ENCODE results near the gene SRP54.

SRP54 gene

DNA sequence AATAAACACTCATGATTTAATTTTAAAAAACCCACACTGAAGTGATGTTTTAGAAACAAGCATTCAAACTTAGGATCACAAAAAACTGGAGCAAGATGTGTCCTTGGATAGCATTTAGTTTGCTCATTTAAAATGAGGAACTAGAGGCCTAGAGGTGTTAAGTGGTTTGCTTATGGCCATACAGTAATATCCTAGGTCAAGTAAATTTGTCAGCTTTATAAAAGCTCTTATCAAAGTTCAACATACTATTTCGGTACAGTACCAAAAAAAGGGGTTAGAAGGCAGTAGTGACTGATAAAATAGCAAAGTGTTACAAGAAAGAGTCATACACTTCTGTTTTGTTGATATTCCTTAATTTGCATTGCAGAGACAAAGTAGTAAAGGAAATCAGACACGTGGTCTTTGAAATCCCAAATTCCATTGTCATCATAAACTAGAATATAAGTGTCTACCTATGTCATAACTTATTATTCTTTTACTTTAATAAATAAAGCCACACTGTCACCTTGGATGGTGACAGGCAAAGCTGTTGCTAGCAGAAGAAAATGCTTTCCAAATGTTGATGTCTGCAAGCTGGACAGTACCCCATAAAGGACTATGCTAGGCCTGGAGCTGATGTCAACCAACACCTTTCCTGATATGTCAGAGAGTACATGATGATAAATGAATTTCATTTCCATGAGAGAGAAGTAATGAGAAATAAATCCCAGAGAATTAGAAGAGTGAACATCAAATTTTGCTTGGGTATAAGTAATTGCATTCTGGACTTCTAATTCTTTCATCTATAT lies 17.6 kb upstream of the SRP54 start:
- Histone ChIP-seq H3K27me3 (ENCODE audit: control insufficient read depth, insufficient read depth, low read length) (no peaks in the 10 kb centered on the region), H3K9ac (ENCODE audit: low read depth, low read length) (no peak overlapping the region), H3K4me3 (ENCODE audit: low read length) (no peak overlapping the region), H3K4me2 (ENCODE audit: low read length) (no peak overlapping the region), H3K9me3 (replicated peaks; ENCODE audit: low read length) (no peaks in the 10 kb centered on the region), H3K4me1 (ENCODE audit: control insufficient read depth, insufficient read depth, low read length) (no peaks in the 10 kb centered on the region), H3K36me3 (ENCODE audit: insufficient read depth, low read length) (peaks cover 2% of the 10 kb centered on the region)

DNA sequence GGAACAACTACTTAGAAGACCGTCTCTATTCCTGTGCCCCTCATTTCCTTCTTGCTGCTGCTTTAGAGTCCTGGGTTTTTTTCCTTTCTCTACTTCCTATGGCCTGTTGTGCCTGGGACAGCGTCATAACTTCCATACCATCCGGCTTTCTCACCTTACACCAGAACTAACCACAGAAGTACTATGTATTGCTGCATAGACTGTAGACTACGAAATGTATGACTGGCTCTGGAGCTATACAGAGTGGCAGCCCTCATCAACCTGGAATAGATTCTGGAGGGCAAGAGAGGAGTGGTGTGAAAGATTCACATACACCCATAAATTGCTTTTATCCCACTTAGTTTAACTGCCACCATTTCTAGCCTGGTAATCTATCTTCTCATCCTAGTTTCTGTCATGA lies 16.9 kb upstream of the SRP54 start:
- no peaks in the 10 kb centered on the region for H3K27me3 ChIP-seq (ENCODE audit: control insufficient read depth, insufficient read depth, low read length)
- no peak overlapping the region for H3K4me2 ChIP-seq (ENCODE audit: low read length)

DNA sequence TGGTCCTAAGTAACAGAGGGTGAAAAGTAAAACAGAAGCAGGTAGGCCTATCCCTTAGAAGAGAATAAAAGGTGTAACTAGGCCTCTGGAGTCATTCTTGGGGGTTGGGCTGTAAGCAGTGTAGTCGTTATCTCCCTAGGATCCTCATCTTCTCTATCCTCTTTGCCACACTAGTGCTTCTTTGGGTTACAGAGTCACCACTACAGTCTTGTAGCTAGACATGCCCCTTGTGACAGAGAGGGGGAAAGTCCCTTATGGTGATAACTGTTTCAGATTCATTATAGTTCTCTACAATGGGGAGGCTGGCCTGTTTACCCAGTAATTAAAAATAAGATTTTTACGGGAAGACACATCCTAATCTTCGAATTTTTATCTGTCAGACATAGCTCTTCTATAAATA lies 16.4 kb upstream of the SRP54 start:
- no peaks in the 10 kb centered on the region for H3K27me3 ChIP-seq (ENCODE audit: control insufficient read depth, insufficient read depth, low read length)
- no peak overlapping the region for H3K9ac ChIP-seq (ENCODE audit: low read depth, low read length)
- H3K4me2 ChIP-seq (ENCODE audit: low read length), result no peak overlapping the region
- no peaks in the 10 kb centered on the region for H3K9me3 ChIP-seq (replicated peaks; ENCODE audit: low read length)
- H3K4me3 ChIP-seq (ENCODE audit: low read length), result no peak overlapping the region
- H3K36me3 ChIP-seq (ENCODE audit: insufficient read depth, low read length), result peaks cover 2% of the 10 kb centered on the region
- peaks cover 4% of the 10 kb centered on the region for H3K4me1 ChIP-seq (ENCODE audit: control insufficient read depth, insufficient read depth, low read length)

More for the DNA sequence above, 16.9 kb upstream of the SRP54 start:
- Histone ChIP-seq H3K9me3 (replicated peaks; ENCODE audit: low read length) (no peaks in the 10 kb centered on the region), H3K36me3 (ENCODE audit: insufficient read depth, low read length) (peaks cover 2% of the 10 kb centered on the region), H3K4me3 (ENCODE audit: low read length) (no peak overlapping the region), H3K9ac (ENCODE audit: low read depth, low read length) (no peak overlapping the region), H3K4me1 (ENCODE audit: control insufficient read depth, insufficient read depth, low read length) (no peaks in the 10 kb centered on the region)

DNA sequence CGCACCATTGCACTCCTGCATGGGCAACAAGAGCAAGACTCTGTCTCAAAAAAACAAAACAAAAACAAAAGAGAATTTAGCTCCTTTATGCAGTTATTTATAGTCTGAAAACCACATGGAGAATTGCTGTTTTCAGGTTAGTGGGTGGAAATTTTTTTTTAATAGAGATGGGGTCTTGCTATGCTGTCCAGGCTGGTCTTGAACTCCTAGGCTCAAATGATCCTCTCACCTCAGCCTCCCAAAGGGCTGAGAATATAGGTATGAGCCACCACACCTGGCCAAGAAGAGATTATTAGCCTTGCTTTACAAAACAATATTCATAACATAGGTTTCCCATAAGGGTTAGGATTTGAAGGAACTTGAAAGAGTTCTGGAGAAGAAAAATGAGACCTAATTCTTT lies 12.1 kb upstream of the SRP54 start:
- no peak overlapping the region for H3K4me3 ChIP-seq (ENCODE audit: low read length)
- H3K27me3 ChIP-seq (ENCODE audit: control insufficient read depth, insufficient read depth, low read length), result no peaks in the 10 kb centered on the region
- H3K4me1 ChIP-seq (ENCODE audit: control insufficient read depth, insufficient read depth, low read length), result peaks cover 12% of the 10 kb centered on the region
- no peaks in the 10 kb centered on the region for H3K9me3 ChIP-seq (replicated peaks; ENCODE audit: low read length)
- H3K4me2 ChIP-seq (ENCODE audit: low read length), result no peak overlapping the region
- no peaks in the 10 kb centered on the region for H3K36me3 ChIP-seq (ENCODE audit: insufficient read depth, low read length)
- no peak overlapping the region for H3K9ac ChIP-seq (ENCODE audit: low read depth, low read length)

GRCh38 chr14:34971381-34971780 lies 11.4 kb upstream of the SRP54 start:
- Histone ChIP-seq H3K4me2 (ENCODE audit: low read length) (peak overlapping the region; percentile 26), H3K27me3 (ENCODE audit: control insufficient read depth, insufficient read depth, low read length) (no peaks in the 10 kb centered on the region), H3K9me3 (replicated peaks; ENCODE audit: low read length) (no peaks in the 10 kb centered on the region), H3K4me1 (ENCODE audit: control insufficient read depth, insufficient read depth, low read length) (peaks cover 12% of the 10 kb centered on the region), H3K36me3 (ENCODE audit: insufficient read depth, low read length) (no peaks in the 10 kb centered on the region), H3K4me3 (ENCODE audit: low read length) (no peak overlapping the region), H3K9ac (ENCODE audit: low read depth, low read length) (no peak overlapping the region)

- Histone ChIP-seq H3K4me3 (ENCODE audit: low read length) (no peak overlapping the region), H3K27me3 (ENCODE audit: control insufficient read depth, insufficient read depth, low read length) (no peaks in the 10 kb centered on the region), H3K9me3 (replicated peaks; ENCODE audit: low read length) (no peaks in the 10 kb centered on the region), H3K4me1 (ENCODE audit: control insufficient read depth, insufficient read depth, low read length) (peaks cover 12% of the 10 kb centered on the region), H3K9ac (ENCODE audit: low read depth, low read length) (no peak overlapping the region), H3K4me2 (ENCODE audit: low read length) (peak overlapping the region; percentile 26), H3K36me3 (ENCODE audit: insufficient read depth, low read length) (no peaks in the 10 kb centered on the region)
Observed at GRCh38 chr14:34971801-34972200, 11.0 kb upstream of the SRP54 start.

DNA sequence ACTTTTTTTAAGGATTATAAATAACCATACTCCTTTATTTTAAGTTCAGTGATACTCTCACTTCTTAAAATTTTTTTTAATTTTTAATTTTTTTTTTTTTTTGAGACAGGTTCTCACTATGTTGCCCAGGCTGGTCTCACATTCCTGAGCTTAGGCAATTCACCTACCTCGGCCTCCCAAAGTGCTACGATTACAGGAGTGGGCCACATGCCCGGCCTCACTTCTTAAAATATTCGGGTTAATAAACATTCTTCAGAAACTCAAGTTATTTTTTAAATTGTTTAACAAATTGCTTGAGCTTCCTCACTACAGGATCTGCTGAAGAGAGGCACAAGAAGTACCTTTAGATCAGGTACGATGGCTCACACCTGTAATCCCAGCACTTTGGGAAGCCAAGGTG lies 4.3 kb upstream of the SRP54 start:
- H3K9me3 ChIP-seq (replicated peaks; ENCODE audit: low read length), result no peaks in the 10 kb centered on the region
- no peaks in the 10 kb centered on the region for H3K36me3 ChIP-seq (ENCODE audit: insufficient read depth, low read length)
- H3K27me3 ChIP-seq (ENCODE audit: control insufficient read depth, insufficient read depth, low read length), result no peaks in the 10 kb centered on the region
- no peak overlapping the region for H3K4me2 ChIP-seq (ENCODE audit: low read length)
- no peak overlapping the region for H3K9ac ChIP-seq (ENCODE audit: low read depth, low read length)
- H3K4me1 ChIP-seq (ENCODE audit: control insufficient read depth, insufficient read depth, low read length), result peaks cover 7% of the 10 kb centered on the region
- no peak overlapping the region for H3K4me3 ChIP-seq (ENCODE audit: low read length)

GRCh38 chr14:34980337-34980900 lies 2.4 kb upstream of the SRP54 start:
- H3K4me3 ChIP-seq (ENCODE audit: low read length), result peak overlapping the region; percentile 85
- peak overlapping the region; percentile 95 for H3K9ac ChIP-seq (ENCODE audit: low read depth, low read length)

DNA sequence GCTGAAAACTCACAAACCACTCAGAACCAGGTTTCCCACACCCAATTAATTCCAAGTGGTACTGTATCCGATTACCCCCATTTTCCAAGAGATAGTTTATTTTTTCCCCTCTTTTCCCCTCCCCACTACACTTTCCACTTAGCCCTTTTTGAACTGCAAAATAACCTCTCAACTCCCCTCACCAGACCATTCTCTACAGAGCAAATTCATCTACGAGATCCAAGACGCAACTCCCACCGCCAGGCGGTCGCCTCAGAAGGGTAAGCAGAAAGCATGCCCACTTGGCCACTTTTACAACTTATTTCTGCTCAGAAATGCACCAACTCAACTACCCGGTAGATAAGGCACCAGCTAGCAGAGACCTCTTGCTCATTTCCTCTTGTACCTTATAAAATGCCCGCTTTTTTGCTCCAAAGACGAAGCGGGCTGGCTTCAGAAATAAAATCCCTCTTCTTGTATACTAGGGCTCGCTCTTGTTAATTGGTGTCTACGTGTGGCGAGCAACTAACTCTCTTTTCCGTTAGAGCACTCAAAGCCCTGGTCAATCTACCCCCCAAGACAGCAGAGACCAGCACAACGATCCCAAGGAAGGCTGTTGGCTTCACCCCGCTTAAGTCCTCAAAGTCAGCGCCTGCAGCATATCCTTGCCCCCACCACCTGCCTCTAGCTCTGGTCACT lies 910 bp upstream of the SRP54 start:
- Histone ChIP-seq H3K9me3 (replicated peaks; ENCODE audit: low read length) (no peaks in the 10 kb centered on the region), H3K4me1 (ENCODE audit: control insufficient read depth, insufficient read depth, low read length) (peaks cover 21% of the 10 kb centered on the region), H3K9ac (ENCODE audit: low read depth, low read length) (peak overlapping the region; percentile 95), H3K27me3 (ENCODE audit: control insufficient read depth, insufficient read depth, low read length) (no peaks in the 10 kb centered on the region), H3K4me3 (ENCODE audit: low read length) (peak overlapping the region; percentile 85), H3K36me3 (ENCODE audit: insufficient read depth, low read length) (no peaks in the 10 kb centered on the region), H3K4me2 (ENCODE audit: low read length) (peak overlapping the region; percentile 84)

More at GRCh38 chr14:34980337-34980900, 2.4 kb upstream of the SRP54 start:
- Histone ChIP-seq H3K4me2 (ENCODE audit: low read length) (peak overlapping the region; percentile 84), H3K9me3 (replicated peaks; ENCODE audit: low read length) (no peaks in the 10 kb centered on the region), H3K4me1 (ENCODE audit: control insufficient read depth, insufficient read depth, low read length) (peaks cover 20% of the 10 kb centered on the region), H3K36me3 (ENCODE audit: insufficient read depth, low read length) (no peaks in the 10 kb centered on the region), H3K27me3 (ENCODE audit: control insufficient read depth, insufficient read depth, low read length) (no peaks in the 10 kb centered on the region)

GRCh38 chr14:34983148-34983760 lies 462 bp downstream of the SRP54 start:
- Histone ChIP-seq H3K9ac (ENCODE audit: low read depth, low read length) (peak overlapping the region; percentile 95), H3K27me3 (ENCODE audit: control insufficient read depth, insufficient read depth, low read length) (no peaks in the 10 kb centered on the region), H3K4me3 (ENCODE audit: low read length) (peak overlapping the region; percentile 85), H3K4me1 (ENCODE audit: control insufficient read depth, insufficient read depth, low read length) (peaks cover 21% of the 10 kb centered on the region), H3K4me2 (ENCODE audit: low read length) (peak overlapping the region; percentile 84), H3K36me3 (ENCODE audit: insufficient read depth, low read length) (no peaks in the 10 kb centered on the region), H3K9me3 (replicated peaks; ENCODE audit: low read length) (no peaks in the 10 kb centered on the region)

GRCh38 chr14:34983786-34984185 lies 994 bp downstream of the SRP54 start:
- H3K9me3 ChIP-seq (replicated peaks; ENCODE audit: low read length), result no peaks in the 10 kb centered on the region
- peak overlapping the region; percentile 84 for H3K4me2 ChIP-seq (ENCODE audit: low read length)
- peak overlapping the region; percentile 95 for H3K9ac ChIP-seq (ENCODE audit: low read depth, low read length)
- H3K4me3 ChIP-seq (ENCODE audit: low read length), result peak overlapping the region; percentile 85
- H3K36me3 ChIP-seq (ENCODE audit: insufficient read depth, low read length), result no peaks in the 10 kb centered on the region
- H3K27me3 ChIP-seq (ENCODE audit: control insufficient read depth, insufficient read depth, low read length), result no peaks in the 10 kb centered on the region
- peaks cover 21% of the 10 kb centered on the region for H3K4me1 ChIP-seq (ENCODE audit: control insufficient read depth, insufficient read depth, low read length)
